ENCODE measurements around the gene DOCK10.
A peak's percentile ranks its signal among the peaks of the same experiment; 100 is the strongest.

DOCK10 gene

GRCh38 chr2:224909885-224910573 is 132.2 kb downstream of the DOCK10 start:
- no peak for DNase-seq

- no peak for DNase-seq
These were observed 133.4 kb downstream of the DOCK10 start for GRCh38 chr2:224908818-224909217.

- DNase-seq, result no peak
These were observed 137.9 kb downstream of the DOCK10 start for GRCh38 chr2:224904381-224904780.

- no peak for DNase-seq
These were observed 138.6 kb downstream of the DOCK10 start for GRCh38 chr2:224903621-224904020.

GRCh38 chr2:224901121-224901676 is 141.1 kb downstream of the DOCK10 start:
- DNase-seq, result peak; percentile 42

- DNase-seq, result no peak
These were observed 146.9 kb downstream of the DOCK10 start for GRCh38 chr2:224895377-224895776.

GRCh38 chr2:224894356-224894755 is 147.9 kb downstream of the DOCK10 start:
- DNase-seq, result no peak

GRCh38 chr2:224893848-224894247 is 148.4 kb downstream of the DOCK10 start:
- no peak for DNase-seq

- DNase-seq, result no peak
These were observed 149.6 kb downstream of the DOCK10 start for GRCh38 chr2:224892574-224893204.

- DNase-seq, result no peak
These were observed 151.9 kb downstream of the DOCK10 start for GRCh38 chr2:224890372-224890771.

- DNase-seq, result no peak
These were observed 155.1 kb downstream of the DOCK10 start for GRCh38 chr2:224887141-224887540.

- no peak for DNase-seq
These were observed 156.3 kb downstream of the DOCK10 start for GRCh38 chr2:224885836-224886547.

GRCh38 chr2:224885291-224885690 is 157.0 kb downstream of the DOCK10 start:
- DNase-seq, result no peak

GRCh38 chr2:224884188-224884587 is 158.1 kb downstream of the DOCK10 start:
- no peak for DNase-seq

GRCh38 chr2:224883700-224884099 is 158.6 kb downstream of the DOCK10 start:
- no peak for DNase-seq

- no peak for DNase-seq
These were observed 159.1 kb downstream of the DOCK10 start for GRCh38 chr2:224883172-224883516.

GRCh38 chr2:224882291-224883171 is 159.7 kb downstream of the DOCK10 start:
- DNase-seq, result no peak

- no peak for DNase-seq
These were observed 160.4 kb downstream of the DOCK10 start for GRCh38 chr2:224881846-224882245.

GRCh38 chr2:224876522-224876921 is 165.7 kb downstream of the DOCK10 start:
- no peak for DNase-seq

- no peak for DNase-seq
These were observed 166.4 kb downstream of the DOCK10 start for GRCh38 chr2:224875841-224876240.

- DNase-seq, result no peak
These were observed 167.1 kb downstream of the DOCK10 start for GRCh38 chr2:224875153-224875552.

GRCh38 chr2:224871813-224872212 is 170.5 kb downstream of the DOCK10 start:
- DNase-seq, result no peak

- no peak for DNase-seq
These were observed 171.9 kb downstream of the DOCK10 start for GRCh38 chr2:224870341-224870740.
